GM18909 (cell line): Measurements from ENCODE around the gene GALNT14.

Experiments used
- ATAC-seq: cut with Tn5 transposase; IDR thresholded peaks from one replicate; pipeline ENCODE4 v1.9.1; 2021; ENCODE audit warnings: mild to moderate bottlenecking; ENCODE audit not compliant: unreplicated experiment, poor library complexity

GALNT14 gene

DNA sequence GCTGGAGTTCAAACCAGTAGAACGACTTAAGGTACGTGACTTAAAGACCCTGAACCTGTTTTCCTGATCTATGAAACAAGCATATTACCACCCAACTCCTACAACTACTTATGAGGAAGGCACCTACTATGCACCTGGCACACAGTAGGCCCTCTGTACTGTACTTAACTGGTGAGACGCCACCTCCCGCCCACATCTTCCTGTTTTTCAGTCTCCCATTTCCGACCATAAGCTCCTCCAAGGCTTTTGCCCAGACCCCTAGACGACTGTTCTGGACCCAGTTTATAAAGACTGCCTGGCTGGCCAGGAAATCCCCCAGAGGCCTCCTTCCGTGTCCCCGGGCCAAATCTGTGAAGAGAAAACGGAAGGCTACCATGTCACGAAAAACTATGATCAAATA lies 1.5 kb downstream of the GALNT14 start:
- ATAC-seq, result no peak

DNA sequence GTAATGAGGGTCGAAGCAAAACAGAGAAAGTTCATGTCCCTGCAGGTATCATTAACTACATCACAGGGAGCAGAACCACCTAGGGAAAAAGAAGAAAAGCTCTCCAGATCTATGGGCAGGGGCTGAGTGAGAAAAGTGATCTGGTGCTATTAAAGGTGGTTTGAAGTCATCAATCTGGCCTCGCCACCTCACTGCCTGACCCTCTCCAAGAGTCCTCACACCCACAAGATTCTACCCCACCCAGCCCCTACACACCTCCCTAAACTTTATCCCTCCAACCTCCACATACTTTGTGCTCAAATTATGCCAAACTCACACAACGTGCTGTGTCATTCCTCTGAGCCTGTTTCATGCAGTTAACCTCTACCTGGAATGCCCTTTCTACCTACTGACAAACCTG lies 2.2 kb downstream of the GALNT14 start:
- ATAC-seq, result no peak

- ATAC-seq, result no peak
Observed at GRCh38 chr2:31134480-31134879, 3.8 kb downstream of the GALNT14 start.

DNA sequence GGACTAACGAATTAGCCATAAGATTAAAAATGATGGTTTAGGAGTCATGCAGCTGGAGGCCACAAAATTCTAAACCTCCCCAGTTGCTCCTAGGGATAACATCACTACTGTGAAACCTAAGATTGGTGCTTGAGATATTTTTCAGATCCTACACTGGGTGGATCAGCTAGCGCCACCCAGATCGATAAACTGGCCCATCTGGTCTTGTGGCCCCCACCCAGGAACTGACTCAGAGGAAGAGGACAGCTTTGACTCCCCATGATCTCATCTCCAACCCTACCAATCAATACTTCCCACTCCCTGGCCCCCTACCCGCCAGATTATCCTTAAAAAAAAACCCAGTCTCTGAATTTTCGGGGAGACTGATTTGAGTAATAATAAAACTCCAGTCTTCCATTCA lies 5.5 kb downstream of the GALNT14 start:
- no peak for ATAC-seq

GRCh38 chr2:31131871-31132270 lies 6.4 kb downstream of the GALNT14 start:
- ATAC-seq, result no peak

DNA sequence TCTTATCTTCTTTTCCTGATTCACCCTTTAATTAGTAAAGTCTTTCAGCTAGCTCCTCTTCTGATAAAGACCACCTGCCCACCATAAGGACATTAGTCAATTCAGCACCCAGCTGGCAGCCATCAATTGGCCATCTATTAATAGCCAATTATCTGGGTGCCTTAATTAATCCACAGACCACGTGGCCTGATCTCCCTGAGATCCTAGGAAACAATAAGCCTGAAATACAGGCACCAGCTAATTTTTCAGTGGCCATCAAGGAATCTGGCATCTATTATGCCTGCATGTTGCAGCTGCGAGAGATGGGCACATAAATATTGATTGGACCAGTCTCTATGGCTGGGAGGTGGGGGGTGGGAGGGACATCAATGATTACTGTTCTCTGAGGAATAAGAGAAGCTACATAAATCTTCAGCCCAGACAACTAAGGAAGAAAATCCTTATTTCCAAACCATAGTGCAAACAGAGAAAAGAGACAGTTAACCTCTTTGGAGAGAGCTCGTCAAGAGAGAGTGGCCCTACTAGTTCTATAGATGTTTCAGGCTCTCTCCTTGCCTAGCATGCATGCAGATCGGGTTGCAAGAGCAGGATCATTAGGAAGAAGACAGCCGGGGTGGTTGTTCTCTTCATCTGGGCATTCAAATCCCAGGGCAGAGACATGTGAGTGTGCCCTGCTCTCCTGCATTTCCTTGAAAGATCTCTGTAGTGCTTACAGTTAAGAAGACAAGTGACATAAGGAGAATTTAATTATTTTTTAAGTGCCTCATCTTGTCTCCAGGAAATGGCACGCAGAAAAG lies 8.7 kb downstream of the GALNT14 start:
- ATAC-seq, result no peak

- no peak for ATAC-seq
Observed at GRCh38 chr2:31127931-31128330, 10.3 kb downstream of the GALNT14 start.

GRCh38 chr2:31125918-31126695 lies 12.1 kb downstream of the GALNT14 start:
- no peak for ATAC-seq

- no peak for ATAC-seq
Observed at GRCh38 chr2:31124904-31125303, 13.3 kb downstream of the GALNT14 start.

- no peak for ATAC-seq
Observed at GRCh38 chr2:31122133-31122532, 16.1 kb downstream of the GALNT14 start.

- no peak for ATAC-seq
Observed at GRCh38 chr2:31113765-31114164, 24.5 kb downstream of the GALNT14 start.

DNA sequence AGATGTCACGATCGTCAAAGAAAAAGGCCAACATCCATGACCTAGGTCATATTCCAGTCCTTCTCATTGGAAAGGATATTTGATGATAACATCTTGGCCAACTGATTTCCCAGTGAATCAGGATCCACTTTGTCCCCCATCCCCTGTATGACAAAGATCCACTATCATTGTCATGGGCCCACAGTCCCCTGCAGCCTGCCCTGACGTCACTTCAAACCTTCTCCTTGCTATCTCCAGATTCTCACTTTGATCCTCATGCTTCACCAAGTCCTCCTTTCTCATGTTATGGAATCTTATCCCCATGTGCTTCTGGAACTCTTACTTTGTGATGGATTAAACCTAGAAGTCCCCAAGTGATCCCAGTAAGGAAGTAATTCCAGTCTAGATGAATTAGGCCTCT lies 25.7 kb downstream of the GALNT14 start:
- no peak for ATAC-seq

GRCh38 chr2:31110998-31111397 lies 27.2 kb downstream of the GALNT14 start:
- ATAC-seq, result no peak

DNA sequence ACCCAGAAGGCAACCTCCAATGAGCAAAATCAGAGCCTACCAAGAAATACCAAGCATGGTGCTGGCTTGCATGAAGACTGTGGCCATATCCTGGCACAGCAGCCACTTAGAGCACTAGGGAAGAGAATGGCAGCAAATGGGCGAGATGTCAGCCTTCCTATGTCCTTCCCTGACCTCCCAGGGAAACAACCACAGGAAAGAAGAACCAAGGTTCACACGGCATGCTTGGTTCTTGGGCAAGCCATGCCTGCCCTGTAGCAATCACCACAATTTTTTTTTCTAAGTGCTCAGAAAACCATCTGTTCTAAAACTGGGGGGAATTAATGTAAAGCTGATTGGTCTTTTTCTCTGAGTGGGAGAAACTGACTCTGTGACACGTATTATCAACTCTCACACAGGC lies 27.8 kb downstream of the GALNT14 start:
- ATAC-seq, result no peak

GRCh38 chr2:31109633-31110192 lies 28.5 kb downstream of the GALNT14 start:
- ATAC-seq, result no peak

- no peak for ATAC-seq
Observed at GRCh38 chr2:31108561-31109286, 29.5 kb downstream of the GALNT14 start.

GRCh38 chr2:31107591-31108300 lies 30.5 kb downstream of the GALNT14 start:
- ATAC-seq, result no peak

- no peak for ATAC-seq
Observed at GRCh38 chr2:31101701-31102100, 36.5 kb downstream of the GALNT14 start.

DNA sequence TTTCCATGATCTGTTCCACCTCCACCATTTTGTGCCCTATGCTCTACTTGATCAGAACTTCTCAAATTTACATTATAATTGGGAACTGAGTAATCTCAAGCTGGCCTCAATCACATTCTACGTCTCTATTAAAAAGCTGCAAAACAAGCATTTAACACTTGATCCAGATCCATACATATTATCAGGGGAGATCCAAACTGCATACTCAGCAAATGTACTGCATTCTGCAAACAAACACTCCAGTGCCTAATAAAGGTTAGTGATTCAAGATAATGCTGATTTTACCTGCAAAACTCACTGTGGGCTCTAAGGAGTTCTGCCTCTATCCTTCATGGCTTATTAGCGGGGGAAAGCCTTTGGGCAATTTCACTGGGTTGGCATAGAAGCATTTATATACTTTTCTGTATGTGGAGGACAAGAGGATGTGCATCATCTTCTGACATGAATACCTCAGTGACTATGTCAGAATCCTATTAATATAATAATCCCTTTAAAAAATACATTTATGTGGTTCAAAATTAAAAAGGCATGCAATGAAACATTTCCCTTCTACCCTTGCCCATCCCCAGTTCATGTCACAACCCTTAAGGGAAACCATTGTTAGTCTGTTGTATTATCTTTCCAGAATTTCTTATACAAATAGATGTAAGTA lies 40.2 kb downstream of the GALNT14 start:
- ATAC-seq, result no peak

- ATAC-seq, result no peak
Observed at GRCh38 chr2:31090188-31090587, 48.1 kb downstream of the GALNT14 start.
